WTC11 (cell line): ENCODE data around the gene ABLIM2.

Experiments
- CREB1 ChIP-seq: sonication (generic); formaldehyde crosslinking; IDR thresholded peaks from 2 replicates; pipeline ENCODE4 v1.8.0; 2023; ENCODE audit warnings: mild to moderate bottlenecking, missing genetic modification reagents
- ESRRA ChIP-seq: sonication (generic); formaldehyde crosslinking; IDR thresholded peaks from 2 replicates; pipeline ENCODE4 v1.8.1; 2022; ENCODE audit warnings: mild to moderate bottlenecking, missing genetic modification reagents, borderline replicate concordance
- ETV6 ChIP-seq: sonication (generic); formaldehyde crosslinking; IDR thresholded peaks from 2 replicates; pipeline ENCODE4 v1.8.1; 2022; ENCODE audit warnings: mild to moderate bottlenecking, missing genetic modification reagents
- FOXK1 ChIP-seq: sonication (generic); formaldehyde crosslinking; IDR thresholded peaks from 2 replicates; pipeline ENCODE4 v1.8.0; 2022; ENCODE audit warnings: mild to moderate bottlenecking, moderate library complexity, missing genetic modification reagents
- SP1 ChIP-seq: sonication (generic); formaldehyde crosslinking; conservative IDR thresholded peaks from 2 replicates; pipeline ENCODE4 v1.8.1; 2022; ENCODE audit warnings: missing genetic modification reagents
- TEAD4 ChIP-seq: sonication (generic); formaldehyde crosslinking; IDR thresholded peaks from 2 replicates; pipeline ENCODE4 v1.8.0; 2022; ENCODE audit warnings: mild to moderate bottlenecking, missing genetic modification reagents
- TP53 ChIP-seq: sonication (generic); formaldehyde crosslinking; IDR thresholded peaks from 2 replicates; pipeline ENCODE4 v1.8.1; 2023; ENCODE audit warnings: mild to moderate bottlenecking, missing genetic modification reagents
- ZNF219 ChIP-seq: sonication (generic); formaldehyde crosslinking; IDR thresholded peaks from 2 replicates; pipeline ENCODE4 v1.8.0; 2023; ENCODE audit warnings: missing genetic modification reagents, mild to moderate bottlenecking, borderline replicate concordance
- TF ChIP-seq, protein P1 (sequence below): fragments of 200-600 bp; IDR thresholded peaks from 2 replicates; pipeline ENCODE4 v1.8.0; 2022; ENCODE audit warnings: antibody characterized with exemption
- TF ChIP-seq, protein P2 (sequence below): sonication (generic); formaldehyde crosslinking; IDR thresholded peaks from 2 replicates; pipeline ENCODE4 v1.8.1; 2022; ENCODE audit warnings: low read depth, missing genetic modification reagents, borderline replicate concordance
- TF ChIP-seq, protein P3 (sequence below): sonication (generic); formaldehyde crosslinking; IDR thresholded peaks from 2 replicates; pipeline ENCODE4 v1.8.1; 2023; ENCODE audit warnings: mild to moderate bottlenecking, missing genetic modification reagents
- TF ChIP-seq, protein P4 (sequence below): sonication (generic); formaldehyde crosslinking; conservative IDR thresholded peaks from 2 replicates; pipeline ENCODE4 v1.8.1; 2022; ENCODE audit warnings: mild to moderate bottlenecking, missing genetic modification reagents
- TF ChIP-seq, protein P5 (sequence below): sonication (generic); formaldehyde crosslinking; IDR thresholded peaks from 2 replicates; pipeline ENCODE4 v1.8.0; 2022; ENCODE audit warnings: mild to moderate bottlenecking, missing genetic modification reagents

DNA sequence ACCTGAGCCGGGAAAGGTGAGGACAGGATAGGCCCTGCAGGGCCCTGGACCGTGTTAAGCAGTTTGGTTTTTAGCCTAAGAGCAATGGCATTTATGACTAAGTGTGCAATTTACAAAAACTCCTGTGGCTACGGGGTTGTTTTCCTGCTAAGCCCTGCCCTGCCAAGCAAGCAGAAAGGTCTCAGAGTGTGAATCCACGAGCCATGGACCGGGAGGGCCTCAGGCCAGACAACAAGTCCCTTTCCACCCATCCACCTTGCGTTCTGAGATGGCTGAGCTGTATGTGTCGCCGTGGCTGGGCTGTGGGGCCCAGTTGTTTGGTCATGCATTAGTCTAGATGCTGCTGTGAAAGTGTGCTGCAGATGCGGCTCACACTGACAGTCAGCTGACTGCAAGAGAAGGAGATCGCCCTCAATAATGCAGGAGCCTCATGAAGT, 185.1 kb downstream of the ABLIM2 start:
- TF ChIP-seq, protein P1, sequence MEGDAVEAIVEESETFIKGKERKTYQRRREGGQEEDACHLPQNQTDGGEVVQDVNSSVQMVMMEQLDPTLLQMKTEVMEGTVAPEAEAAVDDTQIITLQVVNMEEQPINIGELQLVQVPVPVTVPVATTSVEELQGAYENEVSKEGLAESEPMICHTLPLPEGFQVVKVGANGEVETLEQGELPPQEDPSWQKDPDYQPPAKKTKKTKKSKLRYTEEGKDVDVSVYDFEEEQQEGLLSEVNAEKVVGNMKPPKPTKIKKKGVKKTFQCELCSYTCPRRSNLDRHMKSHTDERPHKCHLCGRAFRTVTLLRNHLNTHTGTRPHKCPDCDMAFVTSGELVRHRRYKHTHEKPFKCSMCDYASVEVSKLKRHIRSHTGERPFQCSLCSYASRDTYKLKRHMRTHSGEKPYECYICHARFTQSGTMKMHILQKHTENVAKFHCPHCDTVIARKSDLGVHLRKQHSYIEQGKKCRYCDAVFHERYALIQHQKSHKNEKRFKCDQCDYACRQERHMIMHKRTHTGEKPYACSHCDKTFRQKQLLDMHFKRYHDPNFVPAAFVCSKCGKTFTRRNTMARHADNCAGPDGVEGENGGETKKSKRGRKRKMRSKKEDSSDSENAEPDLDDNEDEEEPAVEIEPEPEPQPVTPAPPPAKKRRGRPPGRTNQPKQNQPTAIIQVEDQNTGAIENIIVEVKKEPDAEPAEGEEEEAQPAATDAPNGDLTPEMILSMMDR, result no peak
- TF ChIP-seq TP53 (CRISPR knock-in tag) (no peak), ESRRA (no peak), SP1 (CRISPR knock-in tag) (no peak), ETV6 (CRISPR knock-in tag) (no peak), ZNF219 (CRISPR knock-in tag) (no peak), FOXK1 (CRISPR knock-in tag) (no peak), CREB1 (CRISPR knock-in tag) (no peak), TEAD4 (CRISPR knock-in tag) (no peak)
- TF ChIP-seq, protein P2, sequence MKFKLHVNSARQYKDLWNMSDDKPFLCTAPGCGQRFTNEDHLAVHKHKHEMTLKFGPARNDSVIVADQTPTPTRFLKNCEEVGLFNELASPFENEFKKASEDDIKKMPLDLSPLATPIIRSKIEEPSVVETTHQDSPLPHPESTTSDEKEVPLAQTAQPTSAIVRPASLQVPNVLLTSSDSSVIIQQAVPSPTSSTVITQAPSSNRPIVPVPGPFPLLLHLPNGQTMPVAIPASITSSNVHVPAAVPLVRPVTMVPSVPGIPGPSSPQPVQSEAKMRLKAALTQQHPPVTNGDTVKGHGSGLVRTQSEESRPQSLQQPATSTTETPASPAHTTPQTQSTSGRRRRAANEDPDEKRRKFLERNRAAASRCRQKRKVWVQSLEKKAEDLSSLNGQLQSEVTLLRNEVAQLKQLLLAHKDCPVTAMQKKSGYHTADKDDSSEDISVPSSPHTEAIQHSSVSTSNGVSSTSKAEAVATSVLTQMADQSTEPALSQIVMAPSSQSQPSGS (CRISPR knock-in tag), result no peak
- TF ChIP-seq, protein P3, sequence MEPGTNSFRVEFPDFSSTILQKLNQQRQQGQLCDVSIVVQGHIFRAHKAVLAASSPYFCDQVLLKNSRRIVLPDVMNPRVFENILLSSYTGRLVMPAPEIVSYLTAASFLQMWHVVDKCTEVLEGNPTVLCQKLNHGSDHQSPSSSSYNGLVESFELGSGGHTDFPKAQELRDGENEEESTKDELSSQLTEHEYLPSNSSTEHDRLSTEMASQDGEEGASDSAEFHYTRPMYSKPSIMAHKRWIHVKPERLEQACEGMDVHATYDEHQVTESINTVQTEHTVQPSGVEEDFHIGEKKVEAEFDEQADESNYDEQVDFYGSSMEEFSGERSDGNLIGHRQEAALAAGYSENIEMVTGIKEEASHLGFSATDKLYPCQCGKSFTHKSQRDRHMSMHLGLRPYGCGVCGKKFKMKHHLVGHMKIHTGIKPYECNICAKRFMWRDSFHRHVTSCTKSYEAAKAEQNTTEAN (CRISPR knock-in tag), result no peak
- TF ChIP-seq, protein P4, sequence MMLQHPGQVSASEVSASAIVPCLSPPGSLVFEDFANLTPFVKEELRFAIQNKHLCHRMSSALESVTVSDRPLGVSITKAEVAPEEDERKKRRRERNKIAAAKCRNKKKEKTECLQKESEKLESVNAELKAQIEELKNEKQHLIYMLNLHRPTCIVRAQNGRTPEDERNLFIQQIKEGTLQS (CRISPR knock-in tag), result no peak
- TF ChIP-seq, protein P5, sequence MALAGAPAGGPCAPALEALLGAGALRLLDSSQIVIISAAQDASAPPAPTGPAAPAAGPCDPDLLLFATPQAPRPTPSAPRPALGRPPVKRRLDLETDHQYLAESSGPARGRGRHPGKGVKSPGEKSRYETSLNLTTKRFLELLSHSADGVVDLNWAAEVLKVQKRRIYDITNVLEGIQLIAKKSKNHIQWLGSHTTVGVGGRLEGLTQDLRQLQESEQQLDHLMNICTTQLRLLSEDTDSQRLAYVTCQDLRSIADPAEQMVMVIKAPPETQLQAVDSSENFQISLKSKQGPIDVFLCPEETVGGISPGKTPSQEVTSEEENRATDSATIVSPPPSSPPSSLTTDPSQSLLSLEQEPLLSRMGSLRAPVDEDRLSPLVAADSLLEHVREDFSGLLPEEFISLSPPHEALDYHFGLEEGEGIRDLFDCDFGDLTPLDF (CRISPR knock-in tag), result no peak
